Ammon's horn (tissue), 1 donor: ENCODE measurements around the gene WNT8B.

Source experiments
- DNase-seq: peaks from one replicate; pipeline ENCODE4 v3.0.0-alpha.2; 2016; ENCODE audit warnings: low spot score

Gene WNT8B

GRCh38 chr10:100462709-100463108 is at the start of gene WNT8B:
WNT8B (plus strand) TSS chr10:100463009; CDS start chr10:100463169, 160 bp downstream.
- no peak for DNase-seq

GRCh38 chr10:100413173-100413572 is 49.6 kb upstream of the WNT8B start:
- DNase-seq, result no peak

- no peak for DNase-seq
Observed at GRCh38 chr10:100419911-100420449, 42.8 kb upstream of the WNT8B start.

GRCh38 chr10:100427374-100427773 is 35.4 kb upstream of the WNT8B start:
- DNase-seq, result no peak

GRCh38 chr10:100433253-100434240 is 29.3 kb upstream of the WNT8B start:
- DNase-seq, result peak; percentile 94

GRCh38 chr10:100436255-100436654 is 26.6 kb upstream of the WNT8B start:
- DNase-seq, result no peak

- no peak for DNase-seq
Observed at GRCh38 chr10:100438674-100439315, 24.0 kb upstream of the WNT8B start.

GRCh38 chr10:100442548-100442947 is 20.3 kb upstream of the WNT8B start:
- no peak for DNase-seq

GRCh38 chr10:100446130-100446761 is 16.6 kb upstream of the WNT8B start:
- no peak for DNase-seq

GRCh38 chr10:100447663-100448062 is 15.1 kb upstream of the WNT8B start:
- no peak for DNase-seq

- DNase-seq, result peak; percentile 24
Observed at GRCh38 chr10:100448951-100449350, 13.9 kb upstream of the WNT8B start.

- DNase-seq, result no peak
Observed at GRCh38 chr10:100468322-100468721, 5.5 kb downstream of the WNT8B start.

GRCh38 chr10:100468978-100469377 is 6.2 kb downstream of the WNT8B start:
- DNase-seq, result peak; percentile 17

GRCh38 chr10:100469756-100470155 is 6.9 kb downstream of the WNT8B start:
- no peak for DNase-seq

GRCh38 chr10:100470367-100470766 is 7.6 kb downstream of the WNT8B start:
- DNase-seq, result no peak

- DNase-seq, result no peak
Observed at GRCh38 chr10:100477970-100478369, 15.2 kb downstream of the WNT8B start.

- DNase-seq, result no peak
Observed at GRCh38 chr10:100479037-100479436, 16.2 kb downstream of the WNT8B start.

GRCh38 chr10:100480002-100480401 is 17.2 kb downstream of the WNT8B start:
- DNase-seq, result no peak

- DNase-seq, result peak; percentile 94
Observed at GRCh38 chr10:100481462-100482081, 18.8 kb downstream of the WNT8B start.

- DNase-seq, result peak; percentile 84
Observed at GRCh38 chr10:100482181-100482833, 19.5 kb downstream of the WNT8B start.

GRCh38 chr10:100482834-100483185 is 20.0 kb downstream of the WNT8B start:
- no peak for DNase-seq
